Kidney (tissue), 14 donors: ENCODE measurements around the gene CD80. TPM values are rescaled to one million over a fixed set of nuclear protein-coding genes. Genes with fewer than 3 reads are reported as not detected.

Source experiments
- DNase-seq, 5 donors: peaks; one replicate each; pipeline ENCODE4 v3.0.0-alpha.2; 2013 to 2020
- FAIRE-seq: peaks from 2 replicates; lab custom pipeline; 2012; peaks lifted over from hg19 to GRCh38; lab: Jason Lieb, UNC
- H3K27ac ChIP-seq, 2 donors: one replicate each; pipeline ENCODE4 v1.7.0; 2013; ENCODE audit warnings: low read depth in 2 of 2, low read length in 2 of 2, inconsistent platforms in 1 of 2
- H3K27me3 ChIP-seq: one replicate; pipeline ENCODE4 v1.7.1; 2013; ENCODE audit warnings: low read length, inconsistent platforms; ENCODE audit not compliant: control insufficient read depth, insufficient read depth
- H3K36me3 ChIP-seq, 3 donors: one replicate each; pipeline versions ENCODE4 v1.7.0 to v1.7.1; 2013; ENCODE audit warnings: low read length in 3 of 3, control low read depth in 1 of 3, inconsistent platforms in 1 of 3; ENCODE audit not compliant: insufficient read depth in 3 of 3, control insufficient read depth in 2 of 3
- H3K4me1 ChIP-seq, 3 donors: one replicate each; pipeline versions ENCODE4 v1.7.0 to v1.7.1; 2013; ENCODE audit warnings: low read length in 3 of 3, inconsistent platforms in 1 of 3, low read depth in 1 of 3; ENCODE audit not compliant: control insufficient read depth in 2 of 3, insufficient read depth in 2 of 3
- H3K4me3 ChIP-seq, 3 donors: one replicate each; pipeline versions ENCODE4 v1.7.0 to v1.8.1; 2013; ENCODE audit warnings: low read length in 3 of 3, control low read depth in 1 of 3, inconsistent platforms in 1 of 3
- H3K9ac ChIP-seq, 3 donors: one replicate each; pipeline versions ENCODE4 v1.7.0 to v1.7.1; 2013; ENCODE audit warnings: low read length in 3 of 3, control low read depth in 1 of 3, inconsistent platforms in 1 of 3
- H3K9me3 ChIP-seq, 3 donors: one replicate each; pipeline versions ENCODE4 v1.7.0 to v1.7.1; 2013; ENCODE audit warnings: low read length in 3 of 3, control low read depth in 1 of 3, inconsistent platforms in 1 of 3; ENCODE audit not compliant: control insufficient read depth in 2 of 3, insufficient read depth in 1 of 3
- intact Hi-C: fragments of 100-400 bp; cut with DNase I; formaldehyde crosslinking; loops from one replicate; pipeline ENCODE4 v1.11.1; 2022
- polyA plus RNA-seq: library from polyadenylated mRNA; stranded (reverse); fragments of 350-450 nt; fragmentation: Illumina TruSeq; extraction: RNeasy Lipid Tissue Mini Kit (QIAGEN cat#74804); gene quantifications from one replicate; pipeline ENCODE4 v1.2.3, GENCODE V29; 2014; ENCODE audit warnings: low read depth, low replicate concordance; ENCODE audit not compliant: insufficient read depth
- total RNA-seq: library from RNA; stranded (reverse); fragmentation: NEBNext Ultra II Directional; extraction: Animal tissue kit (Norgen Biotek cat#: 25700); gene quantifications from one replicate; pipeline ENCODE4 v1.2.1, GENCODE V29; 2021
- TF ChIP-seq, protein P1 (sequence below): IDR thresholded peaks from 3 replicates; pipeline ENCODE4 v1.5.1; 2012; ENCODE audit warnings: mild to moderate bottlenecking, moderate library complexity, borderline replicate concordance; ENCODE audit not compliant: insufficient read depth; ENCODE audit errors: extremely low read depth
- donor health status: control.
- donor health status: control.
- donor health status: control.
- donor health status: control.
- donor health status: control.
- donor health status: DM: yes; HTN: yes; CAD: no.
- donor health status: Normal renal cell carcinoma (clear cell type).

CD80 gene
- total and polyA plus RNA-seq, 2 donors from 2014 or later = 1.2 TPM; not detected in 1

GRCh38 chr3:119585208-119585607 lies 25.8 kb upstream of the CD80 start:
- no peak for DNase-seq
- TF ChIP-seq, protein P1, sequence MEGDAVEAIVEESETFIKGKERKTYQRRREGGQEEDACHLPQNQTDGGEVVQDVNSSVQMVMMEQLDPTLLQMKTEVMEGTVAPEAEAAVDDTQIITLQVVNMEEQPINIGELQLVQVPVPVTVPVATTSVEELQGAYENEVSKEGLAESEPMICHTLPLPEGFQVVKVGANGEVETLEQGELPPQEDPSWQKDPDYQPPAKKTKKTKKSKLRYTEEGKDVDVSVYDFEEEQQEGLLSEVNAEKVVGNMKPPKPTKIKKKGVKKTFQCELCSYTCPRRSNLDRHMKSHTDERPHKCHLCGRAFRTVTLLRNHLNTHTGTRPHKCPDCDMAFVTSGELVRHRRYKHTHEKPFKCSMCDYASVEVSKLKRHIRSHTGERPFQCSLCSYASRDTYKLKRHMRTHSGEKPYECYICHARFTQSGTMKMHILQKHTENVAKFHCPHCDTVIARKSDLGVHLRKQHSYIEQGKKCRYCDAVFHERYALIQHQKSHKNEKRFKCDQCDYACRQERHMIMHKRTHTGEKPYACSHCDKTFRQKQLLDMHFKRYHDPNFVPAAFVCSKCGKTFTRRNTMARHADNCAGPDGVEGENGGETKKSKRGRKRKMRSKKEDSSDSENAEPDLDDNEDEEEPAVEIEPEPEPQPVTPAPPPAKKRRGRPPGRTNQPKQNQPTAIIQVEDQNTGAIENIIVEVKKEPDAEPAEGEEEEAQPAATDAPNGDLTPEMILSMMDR = no peak
- no peaks in the 10 kb centered on the region for H3K27me3 ChIP-seq
- H3K36me3 ChIP-seq = no peaks in the 10 kb centered on the region
- no peak overlapping the region for H3K9ac ChIP-seq
- intact Hi-C loops = no loop called here
- no peak overlapping the region for H3K4me3 ChIP-seq
- H3K4me1 ChIP-seq = peaks cover 0 to 3% (median 0%) of the 10 kb centered on the region in 3 donors
- no peak overlapping the region for H3K27ac ChIP-seq
- no peaks in the 10 kb centered on the region for H3K9me3 ChIP-seq
- FAIRE-seq = no peak

GRCh38 chr3:119582178-119582577 lies 22.8 kb upstream of the CD80 start:
- intact Hi-C loops = no loop called here
- peaks cover 0 to 4% (median 0%) of the 10 kb centered on the region in 3 donors for H3K4me1 ChIP-seq
- no peak overlapping the region for H3K27ac ChIP-seq
- H3K27me3 ChIP-seq = no peaks in the 10 kb centered on the region
- no peak overlapping the region for H3K4me3 ChIP-seq
- no peak for FAIRE-seq
- no peak overlapping the region for H3K9ac ChIP-seq
- H3K9me3 ChIP-seq = no peaks in the 10 kb centered on the region
- TF ChIP-seq, protein P1 = no peak
- peak in 1 of 5 donors; percentile 57 for DNase-seq
- no peaks in the 10 kb centered on the region for H3K36me3 ChIP-seq

DNA sequence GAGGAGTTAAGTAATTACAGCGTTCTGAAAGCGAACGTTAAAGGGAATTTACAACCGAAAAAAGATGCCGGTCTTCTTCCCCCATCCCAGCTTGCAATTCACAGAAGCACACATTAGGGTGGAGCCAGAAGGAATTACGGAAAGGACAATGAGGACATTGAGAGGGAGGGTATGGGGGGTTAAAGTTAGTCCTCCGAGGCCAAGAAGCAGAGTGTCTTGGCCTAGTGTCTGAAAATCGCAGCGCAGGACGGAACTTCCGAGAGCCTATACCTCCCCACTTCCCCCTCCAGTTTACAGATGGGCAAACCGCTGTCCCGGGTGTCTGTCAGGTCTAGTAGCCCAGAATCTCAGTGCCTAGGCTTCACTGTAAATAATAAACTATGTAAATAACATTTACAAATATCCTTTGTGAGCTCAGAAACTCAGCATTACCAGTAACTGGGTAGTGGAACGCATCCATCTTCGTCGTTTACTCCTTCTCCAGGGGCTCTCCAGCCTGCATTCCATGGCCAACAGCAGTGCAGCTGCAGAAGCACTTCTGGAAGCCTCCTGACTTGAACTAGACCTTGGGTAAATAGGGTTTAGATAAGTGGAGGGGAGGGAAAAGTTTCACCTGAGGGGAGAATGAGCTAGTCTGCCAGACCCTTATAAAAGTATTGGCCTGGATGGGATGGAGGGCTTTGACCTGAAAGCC lies 20.8 kb upstream of the CD80 start:
- Histone ChIP-seq H3K36me3 (no peaks in the 10 kb centered on the region), H3K9me3 (no peaks in the 10 kb centered on the region), H3K9ac (peak overlapping the region; percentile 31 to 83 (median 80)), H3K27ac (peak overlapping the region; percentile 79 to 88), H3K4me3 (peak overlapping the region; percentile 63 to 93 (median 81)), H3K27me3 (no peaks in the 10 kb centered on the region), H3K4me1 (peaks cover 0 to 4% (median 0%) of the 10 kb centered on the region in 3 donors)
- DNase-seq = peak in 3 of 5 donors; percentile 55 to 77 (median 62)
- TF ChIP-seq, protein P1 = no peak
- no peak for FAIRE-seq
- intact Hi-C loops = no loop called here
